NCI-H226 (cell line): ENCODE measurements around the gene SH3BP5.
"Not testable (repeated sequence)": the region's sequence is repeated elsewhere in the genome, so short reads cannot be mapped to it uniquely, and the experiment has no call there.

Experiments used
- DNase-seq: peaks from one replicate; pipeline ENCODE4 v3.0.0-alpha.2; 2015

Gene SH3BP5, protein sequence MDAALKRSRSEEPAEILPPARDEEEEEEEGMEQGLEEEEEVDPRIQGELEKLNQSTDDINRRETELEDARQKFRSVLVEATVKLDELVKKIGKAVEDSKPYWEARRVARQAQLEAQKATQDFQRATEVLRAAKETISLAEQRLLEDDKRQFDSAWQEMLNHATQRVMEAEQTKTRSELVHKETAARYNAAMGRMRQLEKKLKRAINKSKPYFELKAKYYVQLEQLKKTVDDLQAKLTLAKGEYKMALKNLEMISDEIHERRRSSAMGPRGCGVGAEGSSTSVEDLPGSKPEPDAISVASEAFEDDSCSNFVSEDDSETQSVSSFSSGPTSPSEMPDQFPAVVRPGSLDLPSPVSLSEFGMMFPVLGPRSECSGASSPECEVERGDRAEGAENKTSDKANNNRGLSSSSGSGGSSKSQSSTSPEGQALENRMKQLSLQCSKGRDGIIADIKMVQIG

DNA sequence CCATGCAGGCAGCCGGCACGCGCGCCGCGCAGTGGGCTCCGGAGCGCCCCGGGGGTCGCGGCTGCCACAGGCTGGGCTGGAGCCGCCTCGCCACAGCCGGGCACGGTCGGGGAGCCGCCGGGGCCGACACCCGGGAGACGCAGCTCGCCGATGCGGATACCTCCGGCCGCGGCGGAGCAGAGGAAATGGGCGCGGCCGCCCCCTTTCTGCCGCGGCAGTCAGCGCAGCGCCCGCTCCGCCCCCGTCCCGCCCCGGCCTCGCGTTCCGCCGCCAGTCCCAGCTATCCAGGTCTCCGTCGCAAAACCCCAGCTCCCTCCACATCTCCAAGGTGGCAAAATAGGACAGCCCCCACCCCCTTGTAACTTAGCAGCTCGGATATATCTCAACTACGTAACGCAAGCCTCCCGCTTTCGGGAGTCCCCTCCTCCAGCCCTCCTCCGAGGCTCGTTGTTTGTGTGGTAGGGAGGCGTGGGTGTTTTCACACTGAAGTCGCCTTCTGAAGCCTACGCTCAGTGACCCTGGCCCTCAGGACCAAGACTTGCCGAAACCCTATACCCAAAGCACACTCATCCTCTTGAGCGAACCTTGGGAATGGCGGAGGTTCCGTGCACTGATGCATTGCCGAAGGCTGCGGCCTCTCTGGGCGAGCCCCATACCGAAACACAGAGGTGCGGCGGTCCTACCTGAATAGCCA lies at the start of gene SH3BP5:
TSS of gene SH3BP5 (minus strand) at position 182 of the 694 bp plus-strand sequence. CDS start at position 4, 178 bp downstream.
- DNase-seq, result peak; percentile 67

DNA sequence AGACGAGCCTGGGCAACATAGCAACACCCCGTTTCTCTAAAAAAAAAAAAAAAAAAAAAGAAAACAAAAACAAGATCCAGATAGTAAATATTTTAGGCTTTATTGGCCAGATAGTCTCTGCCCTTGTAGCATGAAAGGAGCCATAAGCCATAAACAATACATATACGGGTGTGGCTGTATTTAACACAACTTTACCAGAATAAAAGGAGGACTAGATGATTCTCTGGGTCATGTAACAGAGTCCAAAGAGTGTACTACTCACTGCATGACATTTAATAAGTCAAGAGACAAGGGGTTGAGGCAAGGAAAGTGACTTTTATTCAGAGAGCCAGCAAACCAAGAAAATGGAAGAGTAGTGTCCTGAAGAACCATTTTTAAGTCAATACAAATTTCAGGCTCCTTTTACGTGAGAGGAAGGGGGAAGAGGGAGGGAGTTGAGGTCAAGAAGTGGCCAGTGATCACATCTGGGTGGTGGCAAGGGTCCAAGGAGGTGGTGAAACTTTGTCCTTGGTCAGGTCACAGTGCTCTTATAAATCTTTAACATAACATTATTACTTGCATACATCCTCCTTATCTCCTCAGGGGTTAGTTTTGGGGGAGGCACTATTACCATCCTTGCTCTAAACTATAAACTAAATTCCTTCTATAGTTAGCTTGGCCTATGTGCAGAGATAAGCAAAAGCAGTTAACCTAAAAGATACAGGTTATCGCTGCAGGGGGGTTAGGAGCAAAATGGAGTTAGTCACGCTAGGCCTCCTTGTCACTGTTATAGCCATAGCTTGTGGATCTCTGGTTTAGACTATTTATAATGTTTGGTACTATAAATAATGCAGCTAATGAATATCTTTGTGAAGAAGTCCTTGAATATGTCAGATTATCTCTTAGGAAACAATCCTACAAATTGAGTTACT lies 48.8 kb upstream of the SH3BP5 start:
- no peak for DNase-seq

DNA sequence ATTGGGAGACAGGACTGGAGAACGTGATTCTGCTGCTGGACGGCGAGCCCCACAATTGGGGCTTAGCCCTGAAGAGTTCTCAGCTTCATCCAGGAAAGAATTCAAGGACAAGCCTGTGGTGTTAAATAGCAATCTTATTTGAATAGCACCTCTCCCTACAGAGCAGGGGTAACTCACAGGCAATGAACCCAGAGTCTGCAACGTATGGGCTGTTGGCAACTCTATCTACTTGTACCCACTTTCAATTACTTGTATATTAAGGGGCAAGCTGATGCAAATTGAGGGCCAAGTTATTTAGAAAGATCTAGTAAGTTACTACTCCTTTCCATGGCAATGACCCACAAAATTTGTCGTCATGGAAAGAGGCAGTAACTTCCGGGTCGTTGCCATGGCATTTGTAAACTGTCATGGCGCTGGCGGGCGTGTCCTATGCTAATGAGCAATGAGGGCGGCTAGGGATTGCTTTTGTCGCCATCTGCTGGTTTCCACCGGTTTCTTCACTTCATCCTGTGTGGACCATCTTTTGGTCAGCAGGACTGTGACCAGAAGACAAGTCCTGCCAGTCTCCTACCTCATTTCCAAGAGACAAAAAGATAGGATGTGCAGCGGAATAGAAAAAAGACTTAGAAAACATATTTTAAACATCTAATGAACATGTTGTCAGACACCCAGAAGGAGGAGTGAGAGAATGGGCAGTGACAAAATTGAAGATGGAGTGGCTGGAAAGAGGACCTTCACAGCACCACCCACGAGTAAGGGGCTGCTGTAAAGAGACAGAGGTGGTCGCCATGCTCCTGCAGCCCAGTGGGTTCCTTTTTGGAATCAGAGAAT lies 45.8 kb upstream of the SH3BP5 start:
- DNase-seq, result peak; percentile 82

DNA sequence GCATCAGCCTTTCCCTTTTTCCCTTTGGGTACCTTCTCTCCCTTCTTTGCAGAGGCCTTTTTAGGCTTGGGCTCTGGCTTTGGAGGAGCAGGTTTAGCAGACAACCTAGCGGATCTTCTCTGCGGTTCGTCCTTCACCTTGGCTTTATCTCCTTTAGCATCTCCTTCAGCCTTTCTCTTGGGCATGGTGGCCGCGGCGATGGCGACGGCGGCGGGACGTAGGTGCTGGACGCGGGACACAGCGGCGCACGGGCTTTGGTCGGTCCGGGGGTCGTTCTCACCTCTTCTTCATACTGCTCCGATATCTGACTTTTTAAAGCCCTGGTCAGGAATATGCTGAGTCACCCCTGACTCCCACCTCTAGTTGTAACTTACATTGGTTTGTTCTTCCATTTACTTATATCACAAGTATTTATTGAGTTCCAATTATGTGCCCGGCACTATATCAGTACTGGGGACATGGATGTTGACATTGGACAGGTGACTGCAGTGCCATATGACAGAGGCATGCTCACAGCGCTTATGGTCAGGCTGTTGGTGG lies 43.1 kb upstream of the SH3BP5 start:
- DNase-seq, result no peak

DNA sequence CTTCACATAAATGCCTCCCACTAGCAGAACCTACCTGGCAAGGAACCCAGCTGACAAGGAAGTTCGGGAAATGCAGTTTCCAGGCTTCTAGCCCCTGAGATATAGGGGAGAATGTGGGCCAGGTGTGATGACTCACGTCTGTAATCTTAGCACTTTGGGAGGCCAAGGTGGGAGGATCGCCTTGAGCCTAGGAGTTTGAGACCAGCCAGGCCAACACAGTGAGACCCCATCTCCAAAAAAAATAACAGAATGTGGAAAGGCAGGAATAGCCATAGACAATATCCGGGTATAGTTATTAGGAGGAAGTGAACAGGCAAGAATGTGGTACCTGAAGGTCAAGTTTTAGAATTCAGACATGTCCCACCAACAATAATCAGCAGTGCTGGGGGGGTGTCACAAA lies 40.5 kb upstream of the SH3BP5 start:
- DNase-seq, result no peak

DNA sequence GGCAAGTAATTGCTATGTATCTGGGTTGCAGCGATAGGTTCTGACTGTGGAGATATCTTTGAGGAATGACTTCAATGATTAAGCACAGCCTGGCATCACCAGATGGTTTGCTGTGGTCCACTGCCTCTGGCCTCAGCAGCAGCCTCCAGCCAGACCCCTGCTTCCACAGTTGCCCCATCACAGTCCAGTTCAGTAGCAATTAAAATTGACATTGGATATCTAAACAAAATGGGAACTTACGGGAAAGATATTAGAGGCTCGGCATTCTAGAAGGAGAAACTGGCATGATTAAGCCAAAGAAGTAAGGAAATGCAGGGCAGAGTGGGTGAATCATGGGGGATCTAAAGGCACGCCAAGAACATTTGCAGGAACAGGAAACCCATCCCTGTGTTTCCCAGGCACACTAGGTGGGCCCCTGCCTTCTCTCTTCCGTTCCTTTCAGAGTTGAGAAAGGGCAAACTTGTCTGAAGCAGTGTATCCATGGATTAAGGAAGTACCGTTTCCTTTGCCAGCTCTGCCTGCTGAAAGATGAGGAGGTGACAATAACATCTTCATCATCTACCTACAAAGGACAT lies 36.3 kb upstream of the SH3BP5 start:
- DNase-seq, result no peak

DNA sequence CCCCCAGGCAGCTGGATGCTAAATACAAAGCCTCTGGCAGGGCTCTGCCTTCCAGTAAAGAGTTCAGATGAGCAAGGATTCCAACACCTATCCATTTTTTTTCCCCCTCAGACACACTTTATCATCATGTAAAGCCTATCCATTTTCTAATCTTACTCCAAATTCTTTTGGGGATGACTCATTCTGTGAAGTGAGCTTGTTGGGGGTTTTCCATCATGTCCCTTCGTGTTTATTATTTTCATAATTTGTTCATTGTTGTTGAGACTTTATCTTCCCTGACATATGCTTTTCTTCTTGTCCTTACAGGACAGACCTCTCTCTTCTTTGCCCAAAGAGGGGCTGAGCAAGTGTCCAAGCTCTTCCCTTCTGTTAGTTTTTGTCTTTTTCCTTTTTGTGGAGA lies 34.7 kb upstream of the SH3BP5 start:
- DNase-seq, result peak; percentile 44

DNA sequence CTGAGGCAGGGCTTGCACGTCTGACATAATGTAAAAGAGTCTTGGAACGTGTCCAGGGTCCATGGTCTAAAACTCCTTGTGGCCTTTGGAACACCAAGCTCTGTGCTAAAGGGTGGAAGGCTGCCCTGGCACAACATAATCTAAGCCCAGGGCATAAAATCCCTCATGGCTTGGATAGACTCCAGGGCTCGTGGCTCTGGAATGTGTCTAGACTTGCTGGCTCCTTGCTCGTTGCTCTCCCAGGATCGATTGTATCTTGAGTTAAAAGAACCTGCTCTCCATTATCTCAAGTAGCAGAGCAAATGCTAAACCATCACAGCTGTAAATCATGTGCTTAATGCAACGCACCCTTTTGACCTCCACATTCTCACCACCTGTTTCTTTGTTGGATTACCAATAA lies 31.7 kb upstream of the SH3BP5 start:
- not testable (repeated sequence) for DNase-seq

DNA sequence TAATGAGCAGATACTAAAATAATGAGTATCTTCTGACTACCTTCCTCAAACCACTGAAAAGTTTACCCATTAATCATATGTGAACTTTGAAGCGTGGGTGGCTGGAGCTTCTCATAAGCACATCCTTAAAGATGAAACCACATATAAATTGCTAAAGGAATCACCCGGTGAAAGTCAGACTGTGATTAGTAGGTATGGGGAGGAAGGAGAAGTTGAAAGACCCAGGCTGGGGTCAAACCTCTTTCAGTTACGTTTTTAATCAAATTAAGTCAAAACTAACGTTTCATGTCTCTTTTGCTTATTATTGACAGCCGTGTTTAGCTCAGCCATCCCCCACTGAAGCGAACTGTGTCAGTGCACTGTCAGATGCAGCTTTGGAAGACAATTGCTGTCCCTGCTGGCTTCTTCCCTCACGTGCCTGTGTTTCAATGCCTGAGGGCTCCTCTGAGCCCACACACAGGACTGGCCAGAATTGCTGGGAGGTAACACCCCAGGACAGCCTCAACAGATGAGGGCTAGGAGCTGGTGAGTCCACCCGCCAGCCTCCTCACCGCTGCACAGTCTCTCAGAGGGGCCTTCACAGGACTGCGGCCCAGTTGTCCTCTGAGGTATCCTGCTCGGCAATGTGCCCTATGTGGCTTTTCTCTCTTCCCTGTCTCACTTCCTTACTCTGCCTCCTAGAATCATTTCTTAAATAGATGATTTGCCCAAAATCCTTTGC lies 29.3 kb upstream of the SH3BP5 start:
- no peak for DNase-seq

DNA sequence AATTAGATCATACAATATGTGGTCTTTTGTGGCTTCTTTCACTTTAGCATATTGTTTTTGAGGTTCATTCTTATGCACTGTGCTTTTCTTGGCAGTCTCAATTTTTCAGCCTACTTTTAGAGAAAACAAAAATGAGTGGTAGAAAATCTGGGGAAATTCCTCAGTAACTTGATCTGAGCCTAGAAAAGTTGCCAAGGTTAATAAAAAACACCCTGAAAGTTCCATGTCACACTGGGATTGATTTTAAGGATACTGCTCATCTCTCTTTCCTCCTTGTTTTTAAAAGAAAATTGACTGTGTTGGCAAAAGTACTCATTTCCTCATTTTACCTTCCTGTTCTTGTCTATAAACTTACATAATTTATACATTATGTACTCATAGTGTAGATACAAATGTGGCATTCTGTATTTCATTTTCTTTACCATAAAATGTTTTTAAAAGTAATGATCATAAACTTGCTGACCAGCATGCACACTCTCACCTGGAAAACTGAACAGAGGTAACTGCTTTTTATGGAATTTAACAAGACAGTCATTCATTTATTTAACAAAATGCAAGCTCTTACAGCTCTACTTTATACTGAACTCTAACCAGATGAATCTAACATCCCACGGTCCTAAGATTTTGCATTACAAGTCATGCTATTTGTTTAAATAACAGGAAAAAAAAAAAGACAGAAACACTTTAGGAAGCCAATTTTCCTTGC lies 28.6 kb upstream of the SH3BP5 start:
- DNase-seq, result no peak

DNA sequence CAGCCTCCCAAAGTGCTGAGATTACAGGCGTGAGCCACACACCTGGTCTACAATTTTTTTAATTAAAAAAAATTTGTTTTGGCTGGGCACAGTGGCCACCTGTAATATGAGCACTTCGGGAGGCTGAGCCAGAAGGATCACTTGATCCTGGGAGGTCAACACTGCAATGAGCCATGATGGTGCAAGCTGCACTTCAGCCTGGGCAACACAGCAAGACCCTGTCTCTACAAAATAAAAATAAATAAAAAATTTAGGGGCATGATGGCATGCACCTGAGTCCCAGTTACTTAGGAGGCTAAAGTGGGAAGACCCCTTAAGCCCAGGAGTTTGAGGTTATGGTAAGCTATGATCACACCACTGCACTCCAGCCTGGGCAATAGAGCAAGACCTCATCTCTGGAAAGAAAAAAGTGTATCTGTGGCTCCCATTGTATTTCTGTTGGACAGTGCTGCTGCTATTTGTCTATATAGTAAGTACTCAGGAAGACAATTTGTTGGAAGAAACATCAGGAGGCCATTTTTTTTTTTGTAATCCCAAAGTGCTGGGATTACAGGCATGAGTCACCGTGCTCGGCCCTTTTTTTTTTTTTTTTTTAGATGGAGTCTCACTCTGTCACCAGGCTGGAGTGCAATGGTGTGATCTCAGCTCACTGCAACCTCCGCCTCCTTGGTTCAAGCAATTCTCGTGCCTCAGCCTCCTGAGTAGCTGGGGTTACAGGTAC lies 27.5 kb upstream of the SH3BP5 start:
- no peak for DNase-seq

DNA sequence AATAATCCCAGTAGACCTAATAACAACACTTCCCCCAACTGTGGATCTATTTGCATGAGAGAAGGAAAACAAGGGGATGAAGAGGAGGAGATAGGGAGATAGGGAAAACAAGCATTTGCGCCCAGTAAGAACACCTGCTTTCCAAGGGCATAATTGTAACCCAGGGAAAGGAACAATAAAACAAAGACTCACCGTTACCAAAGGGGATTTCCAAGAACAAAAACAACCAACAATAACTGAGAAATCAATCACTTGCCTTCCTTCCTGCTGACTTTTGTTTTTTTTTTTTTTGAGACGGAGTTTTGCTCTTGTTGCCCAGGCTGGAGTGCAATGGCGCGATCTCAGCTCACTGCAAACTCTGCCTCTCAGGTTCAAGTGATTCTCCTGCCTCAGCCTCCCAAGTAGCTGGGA lies 24.3 kb upstream of the SH3BP5 start:
- DNase-seq, result not testable (repeated sequence)

DNA sequence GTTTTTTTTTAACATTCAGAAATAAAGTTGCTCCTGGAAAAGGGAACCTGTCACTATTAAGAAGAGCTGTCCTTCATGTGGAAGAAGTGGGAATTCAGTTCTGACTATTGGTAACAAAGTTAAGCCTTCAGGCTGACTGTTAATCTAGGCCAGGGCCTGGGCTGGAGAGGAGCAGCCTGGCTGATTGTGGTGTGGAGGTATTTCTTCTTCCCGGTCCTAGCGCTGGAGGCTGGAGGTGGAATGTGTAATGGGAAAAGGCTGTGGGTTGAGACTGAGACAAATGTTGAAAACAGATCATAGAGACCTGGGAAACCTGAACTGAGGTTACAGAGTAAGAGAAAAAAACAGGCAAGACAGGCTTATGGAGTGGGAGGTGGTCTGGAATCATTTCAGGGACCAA lies 23.8 kb upstream of the SH3BP5 start:
- no peak for DNase-seq

DNA sequence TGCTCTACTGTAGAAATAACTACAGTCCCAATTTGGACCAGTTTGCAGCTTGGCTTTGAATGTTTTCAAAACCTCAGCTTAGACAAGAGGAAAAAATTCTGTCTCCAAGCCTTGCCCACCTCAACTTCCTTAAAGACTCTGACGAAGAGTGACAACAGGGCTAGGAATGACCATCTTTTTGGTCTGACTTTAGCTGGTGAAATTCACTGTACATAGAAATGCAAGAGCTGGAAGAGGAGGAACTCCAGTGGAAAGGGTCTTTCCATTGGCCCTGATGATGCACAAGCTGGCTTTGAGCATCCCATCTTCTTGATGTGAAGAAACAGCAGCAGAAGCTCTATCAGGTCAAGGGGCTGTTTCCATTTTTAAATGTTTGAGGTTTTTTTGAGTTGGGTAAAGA lies 22.7 kb upstream of the SH3BP5 start:
- DNase-seq, result no peak

DNA sequence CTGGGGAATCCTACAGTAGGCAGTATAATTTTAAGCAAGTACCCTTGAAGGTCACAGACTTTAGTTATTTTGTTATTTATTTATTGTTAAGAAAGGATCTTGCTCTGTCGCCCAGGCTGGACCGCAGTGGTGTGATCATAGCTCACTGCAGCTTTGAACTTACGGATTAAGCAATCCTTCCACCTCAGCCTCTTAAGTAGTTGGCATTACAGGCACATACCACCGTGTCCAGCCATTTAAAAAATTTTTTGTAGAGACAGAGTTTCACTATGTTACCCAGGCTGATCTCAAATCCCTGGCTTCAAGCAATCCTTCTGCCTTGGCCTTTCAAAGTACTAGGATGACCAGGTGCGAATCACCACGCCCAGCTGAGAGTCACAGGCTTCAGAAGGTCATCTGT lies 22.1 kb upstream of the SH3BP5 start:
- no peak for DNase-seq

DNA sequence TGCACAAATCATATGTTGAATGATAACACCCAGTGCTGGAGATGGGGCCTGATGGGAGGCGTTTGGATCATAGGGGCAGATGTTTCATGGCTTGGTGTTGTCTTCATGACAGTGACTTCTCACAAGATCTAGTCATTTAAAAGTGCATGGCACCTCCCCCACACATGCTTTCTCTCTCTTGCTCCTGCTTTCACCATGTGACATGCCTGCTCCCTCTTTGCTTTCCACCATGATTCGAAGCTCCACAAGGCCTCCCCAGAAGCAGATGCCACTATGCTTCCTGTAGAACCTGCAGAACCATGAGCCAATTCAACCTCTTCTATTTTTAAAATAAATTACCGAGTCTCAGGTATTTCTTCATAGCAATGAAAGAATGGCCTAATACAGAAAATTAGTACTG lies 17.8 kb upstream of the SH3BP5 start:
- DNase-seq, result no peak

DNA sequence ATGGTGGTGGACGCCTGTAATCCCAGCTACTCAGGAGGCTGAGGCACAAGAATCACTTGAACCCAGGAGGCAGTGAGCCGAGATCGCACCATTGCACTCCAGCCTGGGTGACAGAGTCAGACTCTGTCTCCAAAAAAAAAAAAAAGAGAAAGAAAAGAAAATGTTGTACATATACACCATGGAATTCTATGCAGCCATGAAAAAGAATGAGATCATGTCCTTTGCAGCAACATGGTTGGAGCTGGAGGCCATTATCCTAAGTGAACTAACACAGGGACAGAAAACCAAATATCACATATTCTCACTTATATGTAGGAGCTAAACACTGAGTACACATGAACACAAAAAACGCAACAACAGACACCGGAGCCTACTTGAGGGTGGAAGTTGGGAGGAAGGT lies 17.1 kb upstream of the SH3BP5 start:
- not testable (repeated sequence) for DNase-seq

DNA sequence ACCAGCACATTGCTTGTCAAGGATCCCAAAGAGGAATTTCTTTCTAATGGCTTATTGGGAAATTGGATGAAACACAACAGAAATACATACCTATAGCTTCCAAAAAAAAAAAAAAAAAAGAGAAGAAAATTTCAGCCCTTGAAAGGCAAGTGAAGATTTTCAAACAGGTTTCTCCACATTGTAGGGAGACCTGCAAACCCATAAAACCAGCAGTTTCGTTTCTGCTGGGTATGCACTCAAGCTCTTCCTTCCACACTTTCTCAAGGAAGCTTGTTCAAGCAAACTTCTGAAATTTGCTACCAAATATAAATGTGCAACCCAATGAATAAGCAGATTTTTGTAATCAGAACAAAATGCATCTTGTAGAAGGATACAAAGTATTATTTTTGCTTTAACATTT lies 15.9 kb upstream of the SH3BP5 start:
- DNase-seq, result no peak

DNA sequence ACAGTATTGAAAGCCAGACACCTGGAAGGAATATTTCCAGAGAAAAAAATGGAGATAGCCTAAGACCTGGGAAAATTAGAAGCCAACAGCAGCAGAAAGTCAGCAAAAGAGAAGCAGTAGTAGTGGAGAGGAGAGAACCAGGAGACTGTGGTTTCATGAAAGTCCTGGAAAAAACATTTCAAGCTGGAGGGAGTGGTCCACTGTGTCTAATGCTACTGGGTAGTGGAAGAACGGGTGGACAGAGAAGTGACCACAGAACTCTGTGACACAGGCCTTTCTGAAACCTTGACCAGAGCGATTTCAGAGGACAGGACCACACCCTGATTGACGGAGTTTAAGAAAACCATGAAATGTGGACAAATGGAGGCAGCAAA lies 15.3 kb upstream of the SH3BP5 start:
- no peak for DNase-seq
